Stomach (tissue), 9 donors: ENCODE measurements around the gene POLR3K. TPM values are rescaled to one million over a fixed set of nuclear protein-coding genes. Genes with fewer than 3 reads are reported as not detected.
A peak's percentile ranks its signal among the peaks of the same experiment; 100 is the strongest.

Source experiments
- DNase-seq, 2 donors: peaks; one replicate each; pipeline versions ENCODE4 v3.0.0 to v3.0.0-alpha.2; 2013 to 2019
- H3K27ac ChIP-seq, 5 donors: fragments of 200-600 bp in 4 of 5; sonication (generic) in 4 of 5; one replicate each; pipeline ENCODE4 v1.5.1; 2013 to 2019; ENCODE audit warnings: mild to moderate bottlenecking in 1 of 5, moderate library complexity in 1 of 5
- H3K27me3 ChIP-seq, 3 donors: fragments of 200-600 bp; sonication (generic); one replicate each; pipeline ENCODE4 v1.5.1; 2017 to 2019; ENCODE audit warnings: mixed run types in 1 of 3
- H3K36me3 ChIP-seq, 4 donors: fragments of 200-600 bp; sonication (generic); 1 replicate in 3 of 4; 2 replicates in 1 of 4; pipeline ENCODE4 v1.5.1; 2016 to 2019
- H3K4me1 ChIP-seq, 4 donors: fragments of 200-600 bp; sonication (generic); one replicate each; pipeline ENCODE4 v1.5.1; 2016 to 2019
- H3K4me3 ChIP-seq, 4 donors: fragments of 200-600 bp; sonication (generic) in 3 of 4; one replicate each; pipeline ENCODE4 v1.5.1; 2016 to 2019; ENCODE audit warnings: mild to moderate bottlenecking in 1 of 4
- H3K9me3 ChIP-seq, 4 donors: fragments of 200-600 bp; sonication (generic); one replicate each; pipeline ENCODE4 v1.5.1; 2016 to 2019
- CTCF ChIP-seq, 7 experiments: fragments of 450-650 bp in 4 of 7; fragments of 200-600 bp in 3 of 7; sonication (generic) in 3 of 7; IDR thresholded peaks; one replicate each; pipeline ENCODE4 v1.5.1; 2016 to 2019; ENCODE audit warnings: antibody characterized with exemption in 7 of 7, control low read depth in 2 of 7, mild to moderate bottlenecking in 1 of 7
- EP300 ChIP-seq: sonication (generic); formaldehyde crosslinking; IDR thresholded peaks from one replicate; pipeline ENCODE4 v1.6.1; 2017; ENCODE audit warnings: antibody characterized with exemption
- POLR2A ChIP-seq, 4 donors: fragments of 450-650 bp; IDR thresholded peaks; one replicate each; pipeline ENCODE4 v1.6.1; 2016; ENCODE audit warnings: antibody characterized with exemption in 4 of 4, control low read depth in 2 of 4, mild to moderate bottlenecking in 1 of 4, moderate library complexity in 1 of 4
- POLR2AphosphoS5 ChIP-seq, 3 donors: sonication (generic); formaldehyde crosslinking; IDR thresholded peaks; one replicate each; pipeline ENCODE4 v1.6.1; 2016; ENCODE audit warnings: antibody characterized with exemption in 3 of 3
- WGBS, 5 donors: extraction: QIAGEN DNeasy Blood & Tissue Kit in 3 of 5; methylation state at CpG; one replicate each; pipeline versions ENCODE4 v1.1.5 to v1.1.7; 2013 to 2018; 5-methylcytosine and 5-hydroxymethylcytosine counted together
- intact Hi-C: fragments of 100-400 bp; cut with DNase I; formaldehyde crosslinking; loops from one replicate; pipeline ENCODE4 v1.15.1; 2023; ENCODE audit warnings: low total_unique reads
- polyA plus RNA-seq, 3 donors: library from polyadenylated mRNA; stranded (reverse); fragments of 200-250 nt; gene quantifications; one replicate each; pipeline ENCODE4 v1.2.3, GENCODE V29; 2013
- total RNA-seq, 5 donors: library from RNA; depleted of rRNA; stranded (reverse); fragments of >200 nt; gene quantifications; one replicate each; pipeline versions ENCODE4 v1.1.0 to v1.2.3, GENCODE V29; 2014 to 2016
- donor health status: healthy with polysubstance abuse.
- donor health status: Bipolar disorder and iron deficiency.
- donor health status: healthy.

POLR3K gene
- total and polyA plus RNA-seq, 8 donors = 2.2 to 13.3 (median 8.1) TPM; not detected in 2

GRCh38 chr16:56231-56927 lies 3.0 kb upstream of the POLR3K start:
- H3K36me3 ChIP-seq = peaks cover 48 to 63% (median 61%) of the 10 kb centered on the region in 4 donors
- WGBS, 5 donors = 87 to 94% (median 89%) methylated on average over 17 of the region's 17 CpGs

GRCh38 chr16:55571-56136 lies 2.2 kb upstream of the POLR3K start:
- H3K9me3 ChIP-seq = no peaks in the 10 kb centered on the region
- intact Hi-C loops = no loop called here
- TF ChIP-seq POLR2AphosphoS5 (IDR thresholded peaks at IDR 0.05) (no peak), CTCF (IDR thresholded peaks at IDR 0.05) (no peak), POLR2A (IDR thresholded peaks at IDR 0.05) (no peak)
- H3K4me3 ChIP-seq = no peak overlapping the region
- WGBS, 5 donors = 82 to 94% (median 92%) methylated on average over 11 of the region's 11 CpGs
- H3K27ac ChIP-seq = no peak overlapping the region
- H3K4me1 ChIP-seq = peaks cover 13 to 40% (median 25%) of the 10 kb centered on the region in 4 donors
- peak in 1 of 2 donors; percentile 3 for DNase-seq
- H3K36me3 ChIP-seq = peaks cover 41 to 62% (median 58%) of the 10 kb centered on the region in 4 donors
- no peaks in the 10 kb centered on the region for H3K27me3 ChIP-seq

More at GRCh38 chr16:56231-56927, 3.0 kb upstream of the POLR3K start:
- peaks cover 11 to 33% (median 23%) of the 10 kb centered on the region in 4 donors for H3K4me1 ChIP-seq
- no peaks in the 10 kb centered on the region for H3K27me3 ChIP-seq
- no peaks in the 10 kb centered on the region for H3K9me3 ChIP-seq
- intact Hi-C loops = no loop called here
- H3K27ac ChIP-seq = no peak overlapping the region
- no peak for DNase-seq
- TF ChIP-seq CTCF (IDR thresholded peaks at IDR 0.05) = no peak
- TF ChIP-seq EP300 = no peak
- TF ChIP-seq POLR2AphosphoS5 (IDR thresholded peaks at IDR 0.05) = no peak
- no peak for TF ChIP-seq POLR2A (IDR thresholded peaks at IDR 0.05)
- no peak overlapping the region for H3K4me3 ChIP-seq

- TF ChIP-seq EP300 (no peak), CTCF (IDR thresholded peaks at IDR 0.05) (no peak), POLR2A (IDR thresholded peaks at IDR 0.05) (no peak), POLR2AphosphoS5 (IDR thresholded peaks at IDR 0.05) (no peak)
- Histone ChIP-seq H3K36me3 (peaks cover 34 to 61% (median 54%) of the 10 kb centered on the region in 4 donors), H3K4me3 (peak overlapping the region; percentile 79 to 96 (median 83)), H3K9me3 (no peaks in the 10 kb centered on the region), H3K4me1 (peaks cover 13 to 48% (median 25%) of the 10 kb centered on the region in 4 donors), H3K27me3 (no peaks in the 10 kb centered on the region), H3K27ac (peak overlapping the region in 4 of 5 donors; percentile 76 to 88 (median 86))
- no peak for DNase-seq
- 34 to 49% (median 42%) methylated on average over 12 of the region's 12 CpGs for WGBS, 5 donors
- intact Hi-C loops = no loop called here
These were observed 801 bp upstream of the POLR3K start for GRCh38 chr16:54237-54581.

- no peak for TF ChIP-seq EP300
- TF ChIP-seq POLR2A (IDR thresholded peaks at IDR 0.05) = no peak
- TF ChIP-seq POLR2AphosphoS5 (IDR thresholded peaks at IDR 0.05) = no peak
- TF ChIP-seq CTCF (IDR thresholded peaks at IDR 0.05) = no peak
- Histone ChIP-seq H3K9me3 (no peaks in the 10 kb centered on the region), H3K27me3 (no peaks in the 10 kb centered on the region), H3K27ac (no peak overlapping the region), H3K36me3 (peaks cover 14 to 58% (median 49%) of the 10 kb centered on the region in 4 donors), H3K4me1 (peaks cover 13 to 48% (median 25%) of the 10 kb centered on the region in 4 donors), H3K4me3 (no peak overlapping the region)
- no peak for DNase-seq
- intact Hi-C loops = no loop called here
- 88 to 93% (median 91%) methylated on average over 15 of the region's 15 CpGs for whole genome bisulfite sequencing, 5 donors
These were observed 2.4 kb downstream of the POLR3K start for GRCh38 chr16:50769-51591.
